Hepatocyte (in vitro differentiated cells): ENCODE data around the gene IDUA. TPM values are rescaled to one million over a fixed set of nuclear protein-coding genes. Genes with fewer than 3 reads are reported as not detected.
A peak's percentile ranks its signal among the peaks of the same experiment; 100 is the strongest.

Experiments
- DNase-seq: peaks from one replicate; pipeline ENCODE4 v3.0.0-alpha.2; 2016; ENCODE audit warnings: low spot score
- H2AFZ ChIP-seq: fragments of 200-600 bp; sonication (generic); 2 replicates; pipeline ENCODE4 v1.6.0; 2016; ENCODE audit warnings: antibody characterized with exemption, mild to moderate bottlenecking
- H3K27ac ChIP-seq: fragments of 200-600 bp; sonication (generic); 2 replicates; pipeline ENCODE4 v1.5.1; 2016; ENCODE audit warnings: mild to moderate bottlenecking
- H3K27me3 ChIP-seq: fragments of 200-600 bp; sonication (generic); 2 replicates; pipeline ENCODE4 v1.6.1; 2016
- H3K36me3 ChIP-seq: fragments of 200-600 bp; sonication (generic); replicated peaks from 2 replicates; pipeline ENCODE4 v1.5.1; 2016; ENCODE audit warnings: low read depth; ENCODE audit not compliant: insufficient read depth
- H3K4me1 ChIP-seq: fragments of 200-600 bp; sonication (generic); 2 replicates; pipeline ENCODE4 v1.5.1; 2016; ENCODE audit warnings: mild to moderate bottlenecking, moderate library complexity; ENCODE audit not compliant: insufficient read depth
- H3K4me2 ChIP-seq: fragments of 200-600 bp; sonication (generic); 2 replicates; pipeline ENCODE4 v1.6.0; 2016
- H3K4me3 ChIP-seq: fragments of 200-600 bp; sonication (generic); 2 replicates; pipeline ENCODE4 v1.5.1; 2016; ENCODE audit warnings: mild to moderate bottlenecking
- H3K79me2 ChIP-seq: fragments of 200-600 bp; sonication (generic); 2 replicates; pipeline ENCODE4 v1.6.0; 2017; ENCODE audit warnings: mild to moderate bottlenecking
- H3K9me2 ChIP-seq: fragments of 200-600 bp; sonication (generic); replicated peaks from 2 replicates; pipeline ENCODE4 v1.6.0; 2017; ENCODE audit warnings: mild to moderate bottlenecking; ENCODE audit not compliant: insufficient read depth
- H3K9me3 ChIP-seq: fragments of 200-600 bp; sonication (generic); 2 replicates; pipeline ENCODE4 v1.5.1; 2016; ENCODE audit warnings: low read depth, mild to moderate bottlenecking
- H4K20me1 ChIP-seq: fragments of 200-600 bp; sonication (generic); 2 replicates; pipeline ENCODE4 v1.6.0; 2016; ENCODE audit warnings: mild to moderate bottlenecking; ENCODE audit not compliant: insufficient read depth, poor library complexity, severe bottlenecking
- CTCF ChIP-seq: fragments of 200-600 bp; sonication (generic); IDR thresholded peaks from 2 replicates; pipeline ENCODE4 v1.5.1; 2016; ENCODE audit warnings: antibody characterized with exemption, mild to moderate bottlenecking; ENCODE audit not compliant: poor library complexity
- EZH2 ChIP-seq: fragments of 200-600 bp; sonication (generic); IDR thresholded peaks from 2 replicates; pipeline ENCODE4 v1.6.1; 2016; ENCODE audit warnings: antibody characterized with exemption, mild to moderate bottlenecking, borderline replicate concordance
- EZH2phosphoT487 ChIP-seq: fragments of 200-600 bp; sonication (generic); IDR thresholded peaks from one replicate; pipeline ENCODE4 v1.6.1; 2018; ENCODE audit warnings: antibody characterized with exemption, mild to moderate bottlenecking, low read depth, moderate library complexity; ENCODE audit not compliant: unreplicated experiment, severe bottlenecking
- WGBS: methylation state at CpG from one replicate; pipeline ENCODE4 v1.1.6; 2016; ENCODE audit warnings: low lambda C conversion rate; ENCODE audit errors: missing lambda C conversion rate; 5-methylcytosine and 5-hydroxymethylcytosine counted together
- polyA plus RNA-seq: library from polyadenylated mRNA; unstranded; fragments of >200 nt; fragmentation: Nextera tagmentation; extraction: Ambion mirVana; gene quantifications from 2 replicates; pipeline ENCODE4 v1.2.1, GENCODE V29; 2016
- total RNA-seq: library from RNA; depleted of rRNA; stranded (reverse); fragments of >200 nt; gene quantifications from 2 replicates; pipeline ENCODE4 v1.2.3, GENCODE V29; 2014

IDUA gene
- total and polyA plus RNA-seq, 2 experiments from 2014 or later = 13.1 to 82.6 TPM

GRCh38 chr4:989722-990471, 3.1 kb downstream of the IDUA start:
- 97% methylated on average over 57 of the region's 58 CpGs for whole genome bisulfite sequencing
- Histone ChIP-seq H3K9me2 (no peaks in the 10 kb centered on the region), H3K4me3 (no peak overlapping the region), H3K27ac (no peak overlapping the region), H3K36me3 (no peaks in the 10 kb centered on the region), H3K4me2 (no peak overlapping the region), H2AFZ (no peak overlapping the region), H3K79me2 (peaks cover 8% of the 10 kb centered on the region), H4K20me1 (no peaks in the 10 kb centered on the region), H3K4me1 (peaks cover 29% of the 10 kb centered on the region), H3K9me3 (no peaks in the 10 kb centered on the region), H3K27me3 (no peaks in the 10 kb centered on the region)
- no peak for DNase-seq
- TF ChIP-seq EZH2phosphoT487 (no peak), EZH2 (no peak), CTCF (no peak)

- Histone ChIP-seq H3K4me1 (peaks cover 27% of the 10 kb centered on the region), H3K9me2 (no peaks in the 10 kb centered on the region), H3K9me3 (no peaks in the 10 kb centered on the region), H3K4me2 (no peak overlapping the region), H3K36me3 (no peaks in the 10 kb centered on the region), H3K79me2 (peaks cover 7% of the 10 kb centered on the region), H3K27ac (no peak overlapping the region), H3K27me3 (no peaks in the 10 kb centered on the region), H2AFZ (no peak overlapping the region), H3K4me3 (no peak overlapping the region), H4K20me1 (no peaks in the 10 kb centered on the region)
- TF ChIP-seq EZH2 (no peak), EZH2phosphoT487 (no peak)
- DNase-seq = no peak
- WGBS = 96% methylated on average over 18 of the region's 26 CpGs
Observed at GRCh38 chr4:990746-991367, 4.0 kb downstream of the IDUA start.

- no peak overlapping the region for H2AFZ ChIP-seq
- DNase-seq = no peak
- peaks cover 29% of the 10 kb centered on the region for H3K4me1 ChIP-seq
- H3K36me3 ChIP-seq = no peaks in the 10 kb centered on the region
- WGBS = 96% methylated on average over 48 of the region's 50 CpGs
- H3K4me3 ChIP-seq = no peak overlapping the region
- no peaks in the 10 kb centered on the region for H3K79me2 ChIP-seq
- H3K9me3 ChIP-seq = no peaks in the 10 kb centered on the region
- no peaks in the 10 kb centered on the region for H3K9me2 ChIP-seq
- H3K27me3 ChIP-seq = peaks cover 3% of the 10 kb centered on the region
- H3K4me2 ChIP-seq = peak overlapping the region; percentile 63
- no peak for TF ChIP-seq EZH2
- peak overlapping the region; percentile 95 for H3K27ac ChIP-seq
- no peaks in the 10 kb centered on the region for H4K20me1 ChIP-seq
Observed at GRCh38 chr4:991451-992296, 4.8 kb downstream of the IDUA start.

GRCh38 chr4:992297-993110, 5.7 kb downstream of the IDUA start:
- 57% methylated on average over 25 of the region's 25 CpGs for WGBS
- no peak overlapping the region for H3K4me3 ChIP-seq
- peaks cover 34% of the 10 kb centered on the region for H3K4me1 ChIP-seq
- peaks cover 8% of the 10 kb centered on the region for H3K27me3 ChIP-seq
- H3K79me2 ChIP-seq = no peaks in the 10 kb centered on the region
- no peaks in the 10 kb centered on the region for H3K9me2 ChIP-seq
- H3K4me2 ChIP-seq = peak overlapping the region; percentile 66
- TF ChIP-seq CTCF = no peak
- TF ChIP-seq EZH2 = no peak
- no peak for TF ChIP-seq EZH2phosphoT487
- no peaks in the 10 kb centered on the region for H4K20me1 ChIP-seq
- H3K9me3 ChIP-seq = no peaks in the 10 kb centered on the region
- DNase-seq = peak; percentile 92
- H3K27ac ChIP-seq = peak overlapping the region; percentile 96
- no peaks in the 10 kb centered on the region for H3K36me3 ChIP-seq
- H2AFZ ChIP-seq = no peak overlapping the region
